Glutamatergic neuron (in vitro differentiated cells): Measurements from ENCODE around the gene CRYZL1. TPM values are rescaled to one million over a fixed set of nuclear protein-coding genes. Genes with fewer than 3 reads are reported as not detected.

Experiments
- DNase-seq: peaks from one replicate; pipeline ENCODE4 v3.0.0; 2022
- H3K27ac Mint-ChIP-seq: one replicate; pipeline ENCODE4 v1.8.0; 2020; ENCODE audit warnings: mild to moderate bottlenecking, mixed read lengths, inconsistent platforms; ENCODE audit not compliant: unreplicated experiment
- H3K27me3 Mint-ChIP-seq: one replicate; pipeline ENCODE4 v1.8.0; 2020; ENCODE audit warnings: mild to moderate bottlenecking, moderate library complexity, mixed read lengths, inconsistent platforms; ENCODE audit not compliant: unreplicated experiment
- H3K36me3 Mint-ChIP-seq: one replicate; pipeline ENCODE4 v1.8.0; 2020; ENCODE audit warnings: mild to moderate bottlenecking, mixed read lengths, inconsistent platforms; ENCODE audit not compliant: unreplicated experiment
- H3K4me1 Mint-ChIP-seq: one replicate; pipeline ENCODE4 v1.8.0; 2020; ENCODE audit warnings: mild to moderate bottlenecking, low read depth, mixed read lengths, inconsistent platforms; ENCODE audit not compliant: unreplicated experiment
- H3K4me3 Mint-ChIP-seq: one replicate; pipeline ENCODE4 v1.8.0; 2020; ENCODE audit warnings: mild to moderate bottlenecking, mixed read lengths, inconsistent platforms; ENCODE audit not compliant: unreplicated experiment
- H3K9me3 Mint-ChIP-seq: one replicate; pipeline ENCODE4 v1.8.0; 2020; ENCODE audit warnings: mild to moderate bottlenecking, moderate library complexity, mixed read lengths, inconsistent platforms; ENCODE audit not compliant: unreplicated experiment
- long read RNA-seq: library from polyadenylated mRNA; unstranded; transcript quantifications from one replicate; pipeline ENCODE4 v2.0.0, GENCODE V29; 2020; ENCODE audit not compliant: unreplicated experiment
- total RNA-seq: library from RNA; stranded (reverse); fragmentation: NEBNext Ultra II Directional; extraction: Animal tissue kit (Norgen Biotek cat#: 25700); gene quantifications from one replicate; pipeline ENCODE4 v1.2.1, GENCODE V29; 2021; ENCODE audit not compliant: unreplicated experiment
- TF ChIP-seq, protein P1 (sequence below): fragments of 200-600 bp; sonication (generic); IDR thresholded peaks from one replicate; pipeline ENCODE4 v1.5.0; 2021; ENCODE audit not compliant: partially characterized antibody, unreplicated experiment

CRYZL1 gene
- 50.3 TPM for total RNA-seq
- long read RNA-seq, transcript CRYZL1-203 (13 exons, 1,482 nt), result minor isoform, 8 of 62 reads
- long read RNA-seq, transcript CRYZL1-204 (13 exons, 1,617 nt), result major isoform, 35 of 62 reads
- long read RNA-seq, partial matches to known transcripts, result 3 of 62 reads
- long read RNA-seq, other reads (novel, unspliced or antisense), result 13 of 62 reads

GRCh38 chr21:33641352-33642026 lies at the start of gene CRYZL1:
Gene CRYZL1, minus strand, starts transcription at chr21:33641741. Its CDS starts 10,190 bp downstream, at chr21:33631551.
- H3K36me3 Mint-ChIP-seq, result no peaks in the 10 kb centered on the region
- TF ChIP-seq, protein P1, sequence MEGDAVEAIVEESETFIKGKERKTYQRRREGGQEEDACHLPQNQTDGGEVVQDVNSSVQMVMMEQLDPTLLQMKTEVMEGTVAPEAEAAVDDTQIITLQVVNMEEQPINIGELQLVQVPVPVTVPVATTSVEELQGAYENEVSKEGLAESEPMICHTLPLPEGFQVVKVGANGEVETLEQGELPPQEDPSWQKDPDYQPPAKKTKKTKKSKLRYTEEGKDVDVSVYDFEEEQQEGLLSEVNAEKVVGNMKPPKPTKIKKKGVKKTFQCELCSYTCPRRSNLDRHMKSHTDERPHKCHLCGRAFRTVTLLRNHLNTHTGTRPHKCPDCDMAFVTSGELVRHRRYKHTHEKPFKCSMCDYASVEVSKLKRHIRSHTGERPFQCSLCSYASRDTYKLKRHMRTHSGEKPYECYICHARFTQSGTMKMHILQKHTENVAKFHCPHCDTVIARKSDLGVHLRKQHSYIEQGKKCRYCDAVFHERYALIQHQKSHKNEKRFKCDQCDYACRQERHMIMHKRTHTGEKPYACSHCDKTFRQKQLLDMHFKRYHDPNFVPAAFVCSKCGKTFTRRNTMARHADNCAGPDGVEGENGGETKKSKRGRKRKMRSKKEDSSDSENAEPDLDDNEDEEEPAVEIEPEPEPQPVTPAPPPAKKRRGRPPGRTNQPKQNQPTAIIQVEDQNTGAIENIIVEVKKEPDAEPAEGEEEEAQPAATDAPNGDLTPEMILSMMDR, result no peak
- H3K9me3 Mint-ChIP-seq, result peaks cover 10% of the 10 kb centered on the region
- H3K4me3 Mint-ChIP-seq, result peak within 1 kb of the TSS; percentile 94
- H3K4me1 Mint-ChIP-seq, result peaks cover 10% of the 10 kb centered on the region
- DNase-seq, result peak; percentile 100
- H3K27me3 Mint-ChIP-seq, result peaks cover 3% of the 10 kb centered on the region
- H3K27ac Mint-ChIP-seq, result peak within 1 kb of the TSS; percentile 94

DNA sequence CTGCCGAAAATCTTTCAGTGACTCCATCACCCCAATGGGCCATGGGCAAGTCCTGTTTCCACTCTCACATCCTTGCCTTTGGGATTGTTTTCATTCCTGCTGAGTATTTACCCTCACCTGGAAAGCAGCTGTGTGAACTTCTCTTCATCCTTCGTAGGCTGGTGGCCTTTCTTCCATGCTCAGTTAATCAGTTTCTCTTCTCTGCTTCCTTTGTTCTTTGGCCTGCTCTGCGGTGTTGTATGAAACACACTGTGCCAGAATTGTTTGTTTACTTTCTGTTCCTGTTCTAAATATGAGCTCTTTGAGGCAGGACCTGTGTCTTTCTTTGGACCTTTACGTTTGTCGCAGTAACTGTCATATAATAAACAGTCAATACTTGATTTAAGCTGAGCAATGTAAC lies 49.3 kb upstream of the CRYZL1 start:
- H3K4me1 Mint-ChIP-seq, result peaks cover 23% of the 10 kb centered on the region
- H3K4me3 Mint-ChIP-seq, result no peak overlapping the region
- no peaks in the 10 kb centered on the region for H3K36me3 Mint-ChIP-seq

DNA sequence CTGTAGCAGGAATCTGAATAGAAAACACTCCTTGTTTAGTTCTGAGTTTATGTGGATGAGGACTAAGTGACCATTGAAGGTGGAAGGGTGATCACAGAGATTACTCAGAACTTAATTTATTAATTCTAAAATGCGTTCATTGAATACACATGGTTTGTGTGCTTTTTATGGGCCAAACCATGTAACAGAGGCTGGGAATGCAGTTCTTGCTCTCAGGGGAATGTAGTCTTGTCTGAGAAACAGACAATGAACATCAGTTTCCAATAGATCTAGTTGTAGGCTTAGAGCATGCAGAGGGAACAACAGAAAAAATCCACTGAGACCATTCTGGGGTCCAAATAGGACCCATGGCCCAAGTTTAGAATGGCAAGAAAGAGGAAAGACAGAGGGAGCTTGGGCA lies 46.8 kb upstream of the CRYZL1 start:
- Mint-ChIP-seq H3K27ac (no peak overlapping the region), H3K27me3 (no peaks in the 10 kb centered on the region), H3K9me3 (no peaks in the 10 kb centered on the region), H3K4me3 (no peak overlapping the region), H3K4me1 (peaks cover 41% of the 10 kb centered on the region), H3K36me3 (no peaks in the 10 kb centered on the region)
- no peak for DNase-seq
- TF ChIP-seq, protein P1, result no peak

More for the DNA sequence above, 49.3 kb upstream of the CRYZL1 start:
- DNase-seq, result no peak
- Mint-ChIP-seq H3K27ac (no peak overlapping the region), H3K9me3 (no peaks in the 10 kb centered on the region), H3K27me3 (no peaks in the 10 kb centered on the region)
- TF ChIP-seq, protein P1, result no peak

- Mint-ChIP-seq H3K27me3 (no peaks in the 10 kb centered on the region), H3K27ac (no peak overlapping the region)
- TF ChIP-seq, protein P1, result no peak
Measured at GRCh38 chr21:33687634-33688033, 46.1 kb upstream of the CRYZL1 start.

GRCh38 chr21:33686386-33686785 lies 44.8 kb upstream of the CRYZL1 start:
- Mint-ChIP-seq H3K9me3 (no peaks in the 10 kb centered on the region), H3K27me3 (no peaks in the 10 kb centered on the region), H3K4me3 (peak overlapping the region; percentile 42), H3K36me3 (no peaks in the 10 kb centered on the region), H3K4me1 (peaks cover 42% of the 10 kb centered on the region), H3K27ac (peak overlapping the region; percentile 68)
- no peak for DNase-seq
- TF ChIP-seq, protein P1, result no peak

More at GRCh38 chr21:33687634-33688033, 46.1 kb upstream of the CRYZL1 start:
- Mint-ChIP-seq H3K9me3 (no peaks in the 10 kb centered on the region), H3K36me3 (no peaks in the 10 kb centered on the region), H3K4me3 (no peak overlapping the region), H3K4me1 (peaks cover 47% of the 10 kb centered on the region)
- no peak for DNase-seq
